ENCODE measurements around the gene FGFRL1.
A peak's percentile ranks its signal among the peaks of the same experiment; 100 is the strongest.
"Not testable (repeated sequence)": the region's sequence is repeated elsewhere in the genome, so short reads cannot be mapped to it uniquely, and the experiment has no call there.

The FGFRL1 gene

DNA sequence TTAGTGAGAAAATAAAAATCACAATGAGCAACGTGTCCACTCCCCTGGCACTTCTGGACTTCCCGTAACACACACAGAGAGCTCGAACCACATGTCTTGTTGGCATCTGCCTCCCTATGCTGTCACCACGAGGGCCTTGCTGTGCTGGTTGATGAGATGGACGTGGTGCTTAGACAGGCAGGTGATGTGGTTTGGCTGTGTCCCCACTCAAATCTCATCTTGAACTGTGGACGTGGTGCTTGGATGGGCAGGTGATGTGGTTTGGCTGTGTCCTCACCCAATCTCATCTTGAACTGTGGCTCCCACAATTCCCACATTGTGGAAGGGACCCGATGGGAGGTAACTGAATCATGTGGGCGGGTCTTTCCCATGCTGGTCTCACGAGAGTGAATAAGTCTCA is 40.0 kb downstream of the FGFRL1 start:
- TF ChIP-seq, protein P1, sequence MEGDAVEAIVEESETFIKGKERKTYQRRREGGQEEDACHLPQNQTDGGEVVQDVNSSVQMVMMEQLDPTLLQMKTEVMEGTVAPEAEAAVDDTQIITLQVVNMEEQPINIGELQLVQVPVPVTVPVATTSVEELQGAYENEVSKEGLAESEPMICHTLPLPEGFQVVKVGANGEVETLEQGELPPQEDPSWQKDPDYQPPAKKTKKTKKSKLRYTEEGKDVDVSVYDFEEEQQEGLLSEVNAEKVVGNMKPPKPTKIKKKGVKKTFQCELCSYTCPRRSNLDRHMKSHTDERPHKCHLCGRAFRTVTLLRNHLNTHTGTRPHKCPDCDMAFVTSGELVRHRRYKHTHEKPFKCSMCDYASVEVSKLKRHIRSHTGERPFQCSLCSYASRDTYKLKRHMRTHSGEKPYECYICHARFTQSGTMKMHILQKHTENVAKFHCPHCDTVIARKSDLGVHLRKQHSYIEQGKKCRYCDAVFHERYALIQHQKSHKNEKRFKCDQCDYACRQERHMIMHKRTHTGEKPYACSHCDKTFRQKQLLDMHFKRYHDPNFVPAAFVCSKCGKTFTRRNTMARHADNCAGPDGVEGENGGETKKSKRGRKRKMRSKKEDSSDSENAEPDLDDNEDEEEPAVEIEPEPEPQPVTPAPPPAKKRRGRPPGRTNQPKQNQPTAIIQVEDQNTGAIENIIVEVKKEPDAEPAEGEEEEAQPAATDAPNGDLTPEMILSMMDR (IDR thresholded peaks at IDR 0.05; ENCODE audit: low read depth, low read length), result no peak
- no peak for TF ChIP-seq POLR2A (IDR thresholded peaks at IDR 0.05; ENCODE audit: extremely low read depth, insufficient read length)
- no peak for TF ChIP-seq MYC (IDR thresholded peaks at IDR 0.05; ENCODE audit: low read depth, low read length)
- TF ChIP-seq MAX (IDR thresholded peaks at IDR 0.05; ENCODE audit: low read depth, low read length), result no peak
- H3K4me3 ChIP-seq (ENCODE audit: low read depth, low read length), result no peak overlapping the region
- DNase-seq (ENCODE audit: low read depth), result no peak

GRCh38 chr4:1052231-1052671 is 40.8 kb downstream of the FGFRL1 start:
- TF ChIP-seq MYC (IDR thresholded peaks at IDR 0.05; ENCODE audit: low read depth, low read length) (no peak), POLR2A (IDR thresholded peaks at IDR 0.05; ENCODE audit: extremely low read depth, insufficient read length) (no peak), MAX (IDR thresholded peaks at IDR 0.05; ENCODE audit: low read depth, low read length) (no peak)
- TF ChIP-seq, protein P1 (IDR thresholded peaks at IDR 0.05; ENCODE audit: low read depth, low read length), result no peak
- H3K4me3 ChIP-seq (ENCODE audit: low read depth, low read length), result no peak overlapping the region
- DNase-seq (ENCODE audit: low read depth), result peak; percentile 18

DNA sequence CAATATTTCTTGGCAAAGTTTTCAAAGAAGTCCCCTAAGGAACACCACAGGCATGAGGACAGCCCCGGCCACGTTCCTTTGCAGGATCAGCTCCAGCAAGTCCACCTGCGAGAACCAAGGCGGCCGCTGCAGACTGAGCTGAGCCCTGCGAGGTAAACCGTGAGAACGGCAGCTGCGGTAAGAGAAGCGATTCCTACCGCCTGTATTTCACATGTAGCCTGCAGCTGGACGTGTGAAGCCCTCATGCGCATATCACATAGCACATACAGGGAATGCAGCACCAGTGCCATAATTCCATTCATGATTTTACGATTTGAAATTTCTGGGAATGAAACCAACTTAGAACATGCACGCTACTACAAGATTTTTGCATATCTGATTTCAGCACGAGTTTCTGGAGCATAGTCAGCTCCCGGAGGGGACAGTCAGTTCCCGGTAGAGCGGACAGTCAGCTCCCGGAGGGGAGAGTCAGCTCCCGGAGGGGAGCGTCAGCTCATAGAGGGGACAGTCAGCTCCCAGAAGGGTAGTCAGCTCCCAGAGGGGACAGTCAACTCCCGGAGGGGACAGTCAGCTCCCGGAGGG is 41.7 kb downstream of the FGFRL1 start:
- no peak for TF ChIP-seq MAX (IDR thresholded peaks at IDR 0.05; ENCODE audit: low read depth, low read length)
- TF ChIP-seq, protein P1 (IDR thresholded peaks at IDR 0.05; ENCODE audit: low read depth, low read length), result no peak
- TF ChIP-seq MYC (IDR thresholded peaks at IDR 0.05; ENCODE audit: low read depth, low read length), result no peak
- TF ChIP-seq POLR2A (IDR thresholded peaks at IDR 0.05; ENCODE audit: extremely low read depth, insufficient read length), result no peak
- DNase-seq (ENCODE audit: low read depth), result peak; percentile 13
- H3K4me3 ChIP-seq (ENCODE audit: low read depth, low read length), result no peak overlapping the region

- not testable (repeated sequence) for DNase-seq (ENCODE audit: low read depth); H3K4me3 ChIP-seq (ENCODE audit: low read depth, low read length)
Observed at GRCh38 chr4:1053891-1054290, 42.5 kb downstream of the FGFRL1 start.

DNA sequence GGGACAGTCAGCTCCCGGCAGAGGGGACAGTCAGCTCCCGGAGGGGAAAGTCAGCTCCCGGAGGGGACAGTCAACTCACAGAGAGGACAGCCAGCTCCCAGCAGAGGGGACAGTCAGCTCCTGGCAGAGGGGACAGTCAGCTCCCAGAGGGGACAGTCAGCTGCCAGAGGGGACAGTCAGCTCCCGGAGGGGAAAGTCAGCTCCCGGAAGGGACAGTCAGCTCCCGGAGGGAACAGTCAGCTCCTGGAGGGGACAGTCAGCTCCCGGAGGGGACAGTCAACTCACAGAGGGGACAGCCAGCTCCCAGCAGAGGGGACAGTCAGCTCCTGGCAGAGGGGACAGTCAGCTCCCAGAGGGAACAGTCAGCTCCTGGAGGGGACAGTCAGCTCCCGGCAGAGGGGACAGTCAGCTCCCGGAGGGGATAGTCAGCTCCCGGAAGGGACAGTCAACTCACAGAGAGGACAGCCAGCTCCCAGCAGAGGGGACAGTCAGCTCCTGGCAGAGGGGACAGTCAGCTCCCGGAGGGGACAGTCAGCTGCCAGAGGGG is 43.3 kb downstream of the FGFRL1 start:
- H3K4me3 ChIP-seq (ENCODE audit: low read depth, low read length); DNase-seq (ENCODE audit: low read depth): not testable (repeated sequence)

- peak overlapping the region; percentile 32 for H3K4me3 ChIP-seq (ENCODE audit: low read depth, low read length)
- not testable (repeated sequence) for DNase-seq (ENCODE audit: low read depth)
Observed at GRCh38 chr4:1055243-1055701, 43.8 kb downstream of the FGFRL1 start.

DNA sequence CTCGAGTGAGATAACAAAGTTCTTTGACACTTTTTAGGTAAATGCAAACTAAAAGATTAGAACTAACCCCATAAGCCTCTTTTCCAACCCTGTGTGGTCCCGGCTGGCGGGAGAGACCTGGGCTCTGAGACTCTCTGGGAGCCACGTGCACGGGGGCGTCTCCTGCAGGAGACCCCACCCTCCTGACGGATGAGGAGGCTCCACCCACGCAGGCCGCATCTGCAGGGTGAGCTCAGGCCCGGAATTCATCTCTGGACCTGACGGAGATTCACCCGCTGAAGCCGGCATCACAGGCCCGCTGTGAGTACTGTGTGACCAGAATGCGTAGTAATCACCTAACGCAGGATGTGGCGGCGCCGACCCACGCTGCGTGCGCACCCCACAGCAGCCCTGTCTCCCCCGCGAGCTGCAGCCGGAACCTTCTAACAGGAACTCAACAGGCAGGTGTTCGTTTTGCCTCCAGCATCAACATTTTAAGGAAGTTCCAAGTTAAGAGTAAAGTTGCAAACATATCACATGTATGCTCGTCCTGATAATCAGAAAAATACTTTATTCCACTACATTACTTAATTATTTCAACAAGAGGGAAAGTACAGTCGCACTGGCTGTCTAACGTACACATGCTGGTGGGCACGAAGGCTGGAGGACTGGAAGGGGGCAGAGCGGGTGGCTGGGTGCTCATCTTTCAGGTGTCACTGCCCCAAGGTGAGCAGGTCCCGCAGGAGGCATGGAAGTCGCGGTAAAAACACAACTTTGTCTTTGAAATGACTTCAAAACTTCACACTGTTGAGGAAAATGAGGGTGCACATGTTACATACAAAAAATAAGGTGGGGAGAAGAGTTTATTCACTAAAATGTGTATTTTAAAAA is 44.5 kb downstream of the FGFRL1 start:
- H3K4me3 ChIP-seq (ENCODE audit: low read depth, low read length), result peak overlapping the region; percentile 32
- TF ChIP-seq MYC (IDR thresholded peaks at IDR 0.05; ENCODE audit: low read depth, low read length) (peak; percentile 92), MAX (IDR thresholded peaks at IDR 0.05; ENCODE audit: low read depth, low read length) (peak; percentile 92), POLR2A (IDR thresholded peaks at IDR 0.05; ENCODE audit: extremely low read depth, insufficient read length) (peak; percentile 74)
- TF ChIP-seq, protein P1 (IDR thresholded peaks at IDR 0.05; ENCODE audit: low read depth, low read length), result no peak
- peak; percentile 84 for DNase-seq (ENCODE audit: low read depth)

All from NB4 (cell line).